Bronchial epithelial cell (primary cell): ENCODE measurements around the gene GRK5. TPM values are rescaled to one million over a fixed set of nuclear protein-coding genes. Genes with fewer than 3 reads are reported as not detected.

ENCODE experiments used
- DNase-seq: peaks from one replicate; pipeline ENCODE4 v3.0.0-alpha.2; 2010; ENCODE audit warnings: low read depth
- FAIRE-seq: peaks from 2 replicates; lab custom pipeline; 2011; peaks lifted over from hg19 to GRCh38; lab: Jason Lieb, UNC
- H3K27me3 ChIP-seq: 2 replicates; pipeline ENCODE4 v1.5.1; 2011; ENCODE audit warnings: low read length; ENCODE audit not compliant: control insufficient read depth, insufficient read depth
- H3K36me3 ChIP-seq: 2 replicates; pipeline ENCODE4 v1.5.1; 2011; ENCODE audit warnings: low read length; ENCODE audit not compliant: control insufficient read depth, insufficient read depth
- H3K4me3 ChIP-seq: 2 replicates; pipeline ENCODE4 v1.5.1; 2011; ENCODE audit warnings: mild to moderate bottlenecking, low read depth, low read length, control low read depth
- CTCF ChIP-seq: IDR thresholded peaks from 2 replicates; pipeline ENCODE4 v1.5.1; 2011; ENCODE audit warnings: mild to moderate bottlenecking, moderate library complexity, low read length, control low read depth, inconsistent platforms; ENCODE audit not compliant: insufficient read depth, severe bottlenecking
- total RNA-seq: library from RNA; depleted of rRNA; stranded (reverse); fragments of >200 nt; gene quantifications from 2 replicates; pipeline ENCODE4 v1.2.1, GENCODE V29; 2014

The GRK5 gene
- total RNA-seq, 1 donor from 2014 or later = 2.4 TPM

- DNase-seq = no peak
- H3K36me3 ChIP-seq = no peaks in the 10 kb centered on the region
- H3K4me3 ChIP-seq = no peak overlapping the region
- no peak for TF ChIP-seq CTCF
- no peak for FAIRE-seq
- H3K27me3 ChIP-seq = no peaks in the 10 kb centered on the region
Observed at GRCh38 chr10:119404719-119405519, 197.5 kb downstream of the GRK5 start.

- Histone ChIP-seq H3K36me3 (no peaks in the 10 kb centered on the region), H3K27me3 (no peaks in the 10 kb centered on the region), H3K4me3 (no peak overlapping the region)
- TF ChIP-seq CTCF = no peak
- no peak for DNase-seq
- no peak for FAIRE-seq
Observed at GRCh38 chr10:119405520-119405807, 198.1 kb downstream of the GRK5 start.

- H3K36me3 ChIP-seq = no peaks in the 10 kb centered on the region
- no peak overlapping the region for H3K4me3 ChIP-seq
- H3K27me3 ChIP-seq = no peaks in the 10 kb centered on the region
- TF ChIP-seq CTCF = no peak
- DNase-seq = no peak
- FAIRE-seq = peak; percentile 32
Observed at GRCh38 chr10:119406137-119406536, 198.8 kb downstream of the GRK5 start.

- no peak overlapping the region for H3K4me3 ChIP-seq
- no peak for FAIRE-seq
- TF ChIP-seq CTCF = no peak
- H3K27me3 ChIP-seq = no peaks in the 10 kb centered on the region
- no peaks in the 10 kb centered on the region for H3K36me3 ChIP-seq
- DNase-seq = no peak
Observed at GRCh38 chr10:119406601-119407253, 199.4 kb downstream of the GRK5 start.

- FAIRE-seq = no peak
- TF ChIP-seq CTCF = no peak
- Histone ChIP-seq H3K36me3 (no peaks in the 10 kb centered on the region), H3K27me3 (no peaks in the 10 kb centered on the region), H3K4me3 (no peak overlapping the region)
- no peak for DNase-seq
Observed at GRCh38 chr10:119407254-119407777, 199.9 kb downstream of the GRK5 start.

- Histone ChIP-seq H3K4me3 (no peak overlapping the region), H3K36me3 (no peaks in the 10 kb centered on the region), H3K27me3 (no peaks in the 10 kb centered on the region)
- DNase-seq = no peak
- TF ChIP-seq CTCF = no peak
- no peak for FAIRE-seq
Observed at GRCh38 chr10:119408072-119408471, 200.7 kb downstream of the GRK5 start.
